ENCODE data around the gene ZBTB34.

ZBTB34 gene

GRCh38 chr9:126874546-126875314 is 14.3 kb downstream of the ZBTB34 start:
- no peak overlapping the region for H3K4me3 ChIP-seq (replicated peaks; ENCODE audit: low read depth, low read length)
- DNase-seq (ENCODE audit: low read depth): no peak
- no peak for TF ChIP-seq CTCF (IDR thresholded peaks at IDR 0.05; ENCODE audit: low read length, missing control alignments)

- no peak for DNase-seq (ENCODE audit: low read depth)
- TF ChIP-seq CTCF (IDR thresholded peaks at IDR 0.05; ENCODE audit: low read length, missing control alignments): no peak
- H3K4me3 ChIP-seq (replicated peaks; ENCODE audit: low read depth, low read length): no peak overlapping the region
Observed at GRCh38 chr9:126875756-126876510, 15.5 kb downstream of the ZBTB34 start.

- no peak for DNase-seq (ENCODE audit: low read depth)
- H3K4me3 ChIP-seq (replicated peaks; ENCODE audit: low read depth, low read length): no peak overlapping the region
Observed at GRCh38 chr9:126876531-126876930, 16.1 kb downstream of the ZBTB34 start.

GRCh38 chr9:126877418-126877817 is 17.0 kb downstream of the ZBTB34 start:
- no peak for DNase-seq (ENCODE audit: low read depth)
- TF ChIP-seq CTCF (IDR thresholded peaks at IDR 0.05; ENCODE audit: low read length, missing control alignments): no peak

More at GRCh38 chr9:126876531-126876930, 16.1 kb downstream of the ZBTB34 start:
- no peak for TF ChIP-seq CTCF (IDR thresholded peaks at IDR 0.05; ENCODE audit: low read length, missing control alignments)

GRCh38 chr9:126879288-126879687 is 18.8 kb downstream of the ZBTB34 start:
- no peak for DNase-seq (ENCODE audit: low read depth)
- no peak overlapping the region for H3K4me3 ChIP-seq (replicated peaks; ENCODE audit: low read depth, low read length)
- no peak for TF ChIP-seq CTCF (IDR thresholded peaks at IDR 0.05; ENCODE audit: low read length, missing control alignments)

More at GRCh38 chr9:126877418-126877817, 17.0 kb downstream of the ZBTB34 start:
- no peak overlapping the region for H3K4me3 ChIP-seq (replicated peaks; ENCODE audit: low read depth, low read length)

- no peak overlapping the region for H3K4me3 ChIP-seq (replicated peaks; ENCODE audit: low read depth, low read length)
- no peak for TF ChIP-seq CTCF (IDR thresholded peaks at IDR 0.05; ENCODE audit: low read length, missing control alignments)
- DNase-seq (ENCODE audit: low read depth): no peak
Observed at GRCh38 chr9:126880226-126880946, 19.9 kb downstream of the ZBTB34 start.

All from fibroblast of pulmonary artery (primary cell).